NCI-H1417 (cell line): ENCODE results near the gene KCNH5.

ENCODE experiments used
- DNase-seq, 3 experiments: peaks; one replicate each; lab custom pipeline; 2025; lab: John Stamatoyannopoulos, UW

KCNH5 gene, protein sequence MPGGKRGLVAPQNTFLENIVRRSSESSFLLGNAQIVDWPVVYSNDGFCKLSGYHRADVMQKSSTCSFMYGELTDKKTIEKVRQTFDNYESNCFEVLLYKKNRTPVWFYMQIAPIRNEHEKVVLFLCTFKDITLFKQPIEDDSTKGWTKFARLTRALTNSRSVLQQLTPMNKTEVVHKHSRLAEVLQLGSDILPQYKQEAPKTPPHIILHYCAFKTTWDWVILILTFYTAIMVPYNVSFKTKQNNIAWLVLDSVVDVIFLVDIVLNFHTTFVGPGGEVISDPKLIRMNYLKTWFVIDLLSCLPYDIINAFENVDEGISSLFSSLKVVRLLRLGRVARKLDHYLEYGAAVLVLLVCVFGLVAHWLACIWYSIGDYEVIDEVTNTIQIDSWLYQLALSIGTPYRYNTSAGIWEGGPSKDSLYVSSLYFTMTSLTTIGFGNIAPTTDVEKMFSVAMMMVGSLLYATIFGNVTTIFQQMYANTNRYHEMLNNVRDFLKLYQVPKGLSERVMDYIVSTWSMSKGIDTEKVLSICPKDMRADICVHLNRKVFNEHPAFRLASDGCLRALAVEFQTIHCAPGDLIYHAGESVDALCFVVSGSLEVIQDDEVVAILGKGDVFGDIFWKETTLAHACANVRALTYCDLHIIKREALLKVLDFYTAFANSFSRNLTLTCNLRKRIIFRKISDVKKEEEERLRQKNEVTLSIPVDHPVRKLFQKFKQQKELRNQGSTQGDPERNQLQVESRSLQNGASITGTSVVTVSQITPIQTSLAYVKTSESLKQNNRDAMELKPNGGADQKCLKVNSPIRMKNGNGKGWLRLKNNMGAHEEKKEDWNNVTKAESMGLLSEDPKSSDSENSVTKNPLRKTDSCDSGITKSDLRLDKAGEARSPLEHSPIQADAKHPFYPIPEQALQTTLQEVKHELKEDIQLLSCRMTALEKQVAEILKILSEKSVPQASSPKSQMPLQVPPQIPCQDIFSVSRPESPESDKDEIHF

DNA sequence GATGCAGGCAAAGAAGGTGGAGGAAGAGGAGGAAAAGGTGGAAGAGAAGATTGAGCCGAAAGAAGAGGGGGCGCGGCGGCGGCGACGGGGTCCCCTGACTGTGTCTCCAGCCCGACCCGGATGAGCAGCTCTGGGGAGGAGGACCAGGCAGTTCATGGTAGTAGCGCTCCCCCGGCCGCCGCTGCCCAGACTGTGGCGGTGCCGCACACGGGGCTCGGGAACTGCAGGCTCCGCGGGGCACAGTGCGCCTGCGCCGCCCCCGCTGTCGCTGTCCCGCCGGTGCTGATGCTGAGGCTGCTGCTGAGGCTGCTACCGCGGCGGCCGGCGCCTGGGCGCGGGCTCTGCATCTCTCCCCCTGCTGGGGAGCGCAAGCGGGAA, at the start of gene KCNH5:
Gene KCNH5 (minus strand): TSS at position 225 of the 378 bp plus-strand sequence. CDS start 272 bp downstream, outside the sequence.
- DNase-seq, result peak; percentile 76 to 94 (median 93)

- no peak for DNase-seq
These were observed 46.2 kb upstream of the KCNH5 start for GRCh38 chr14:63091394-63091996.

- peak in 1 of 3 experiments; percentile 33 for DNase-seq
These were observed 43.6 kb upstream of the KCNH5 start for GRCh38 chr14:63088865-63089264.

- DNase-seq, result no peak
These were observed 33.3 kb upstream of the KCNH5 start for GRCh38 chr14:63078569-63078968.

DNA sequence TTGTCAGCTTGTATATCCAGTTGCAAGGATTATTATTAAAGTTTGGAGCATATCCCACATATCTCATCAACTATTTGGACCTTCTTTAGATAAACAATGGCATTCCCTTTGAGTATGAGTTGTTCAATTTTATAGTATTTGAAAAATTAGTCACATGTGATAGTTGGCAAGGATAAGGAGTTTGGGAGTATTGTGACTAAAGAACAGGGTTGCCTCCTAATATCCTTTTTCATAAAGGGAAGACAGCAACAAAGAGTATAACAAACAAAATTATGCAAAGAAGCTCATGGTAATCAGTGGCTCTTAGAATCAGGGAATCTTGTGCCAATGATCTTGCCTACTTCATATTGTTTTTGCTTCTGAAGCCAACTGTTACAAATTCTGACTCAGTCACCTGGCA, 31.2 kb upstream of the KCNH5 start:
- DNase-seq, result no peak

GRCh38 chr14:63055631-63056030, 10.4 kb upstream of the KCNH5 start:
- DNase-seq, result no peak

DNA sequence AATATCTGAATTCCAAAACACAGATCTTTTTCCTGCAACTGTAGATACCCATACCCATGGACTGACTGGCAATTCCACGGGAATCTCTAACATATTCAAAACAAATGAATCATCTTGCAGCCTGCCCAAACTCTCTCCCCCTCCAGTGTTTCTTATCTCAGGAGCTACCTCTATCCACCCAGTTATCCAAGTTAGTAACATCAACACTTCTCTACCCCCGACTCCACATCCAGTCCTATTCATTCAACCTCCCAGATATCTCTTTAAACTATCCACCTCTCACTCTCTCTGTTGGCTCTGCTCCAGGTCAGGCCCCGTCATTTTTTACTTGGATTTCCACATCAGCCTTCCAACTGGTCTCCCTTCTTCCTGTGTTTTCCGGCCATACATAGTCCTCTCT, 6.7 kb upstream of the KCNH5 start:
- DNase-seq, result no peak

GRCh38 chr14:63051301-63051700, 6.0 kb upstream of the KCNH5 start:
- DNase-seq, result no peak

DNA sequence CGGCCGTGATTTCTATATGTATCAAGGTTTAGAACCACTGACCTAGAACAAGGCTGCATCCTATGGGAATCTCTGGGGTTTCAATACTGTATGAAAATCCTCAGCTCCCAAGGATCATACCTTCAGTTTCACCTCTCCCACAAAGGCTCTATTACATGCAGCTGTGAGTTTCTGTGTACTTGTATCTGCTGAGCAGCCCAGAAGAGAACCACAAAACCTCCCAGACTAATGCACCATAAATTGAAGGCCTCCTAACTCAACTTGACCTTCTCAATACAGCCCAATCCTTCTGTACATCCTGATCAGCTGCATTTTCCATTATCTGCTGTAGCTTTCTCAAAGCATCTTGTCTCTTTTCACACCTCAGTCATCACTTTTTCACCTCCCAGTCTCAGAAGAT, 5.4 kb upstream of the KCNH5 start:
- no peak for DNase-seq

GRCh38 chr14:63046339-63047268, 1.3 kb upstream of the KCNH5 start:
- peak in 2 of 3 experiments; percentile 75 to 89 for DNase-seq

DNA sequence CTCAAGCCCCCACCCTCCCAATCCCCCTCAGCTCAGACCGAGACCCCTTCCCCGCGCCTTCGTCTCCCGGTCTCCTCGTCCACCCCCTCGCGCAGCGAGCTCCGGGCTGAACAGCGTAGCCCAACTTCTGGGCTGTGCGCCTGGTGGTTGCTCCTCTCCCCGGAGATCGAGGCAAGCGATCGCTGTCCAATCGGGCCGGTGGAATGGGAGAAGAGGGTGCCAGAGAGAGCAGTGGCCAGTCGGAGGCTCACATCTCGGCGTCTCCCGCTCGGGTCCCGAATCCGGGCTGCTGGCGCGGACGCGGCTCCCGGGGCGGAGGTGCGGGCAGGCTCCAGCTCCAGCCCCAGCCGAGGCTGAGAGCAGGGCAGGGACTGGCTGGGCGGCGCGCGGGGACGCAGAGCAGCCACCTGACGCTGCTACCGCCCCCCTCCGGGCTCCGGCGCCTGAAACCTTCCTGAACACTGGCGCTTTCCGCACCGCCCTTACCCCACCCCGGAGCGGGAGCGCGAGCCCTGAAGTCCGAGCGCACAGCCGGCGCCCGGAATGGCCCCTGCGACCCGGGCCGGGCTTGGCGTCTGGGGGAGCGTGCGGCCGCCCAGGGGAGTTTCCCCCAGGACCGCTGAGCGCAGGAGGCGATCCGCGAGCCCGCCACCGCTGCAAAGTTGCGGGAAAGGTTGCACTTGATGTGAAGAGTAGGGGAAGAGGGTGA, 508 bp upstream of the KCNH5 start:
- DNase-seq, result peak; percentile 82 to 94 (median 93)

DNA sequence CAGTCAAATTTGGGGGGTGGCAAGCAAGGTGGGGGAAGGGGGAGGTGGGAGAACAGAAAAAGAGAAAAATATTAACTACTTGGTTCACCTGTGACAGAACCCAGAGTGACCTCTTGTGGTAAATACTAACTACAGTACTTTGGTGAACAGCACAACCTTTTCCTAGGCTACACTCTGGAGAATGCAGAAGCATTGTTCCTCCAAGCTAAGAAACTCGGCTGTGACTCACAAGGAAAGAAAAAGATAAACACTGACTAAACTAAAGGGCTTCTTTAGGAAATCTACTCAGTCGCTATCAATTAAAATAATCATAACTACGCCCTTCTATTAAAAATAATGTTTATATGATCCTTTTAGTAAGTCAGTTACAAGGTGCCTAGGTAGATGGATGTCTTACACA, 5.4 kb downstream of the KCNH5 start:
- peak; percentile 22 to 86 (median 46) for DNase-seq

GRCh38 chr14:63032641-63033040, 12.6 kb downstream of the KCNH5 start:
- DNase-seq, result no peak

- no peak for DNase-seq
These were observed 13.2 kb downstream of the KCNH5 start for GRCh38 chr14:63032076-63032475.

- DNase-seq, result no peak
These were observed 15.1 kb downstream of the KCNH5 start for GRCh38 chr14:63030113-63030512.

DNA sequence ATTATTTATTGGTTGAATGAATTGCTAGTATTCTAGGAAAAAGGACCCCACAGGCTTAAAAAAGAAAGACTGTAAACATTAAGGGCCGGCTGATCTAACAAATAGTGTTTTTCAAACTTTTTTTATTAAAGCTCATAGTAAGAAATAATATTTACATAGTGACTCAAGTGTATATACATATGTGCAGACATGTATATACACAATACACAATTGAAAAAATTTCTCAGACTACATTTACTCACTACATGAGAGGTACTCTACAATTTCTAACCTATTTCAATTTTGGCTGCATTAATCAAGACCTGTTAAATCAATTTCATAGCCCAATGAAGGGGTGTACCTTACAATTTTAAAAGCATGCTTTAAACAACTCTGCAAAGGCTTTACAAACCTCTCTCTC, 17.5 kb downstream of the KCNH5 start:
- peak in 1 of 3 experiments; percentile 52 for DNase-seq

- DNase-seq, result no peak
These were observed 18.8 kb downstream of the KCNH5 start for GRCh38 chr14:63026491-63026890.

GRCh38 chr14:63014621-63015020, 30.6 kb downstream of the KCNH5 start:
- DNase-seq, result no peak

- DNase-seq, result no peak
These were observed 33.1 kb downstream of the KCNH5 start for GRCh38 chr14:63012171-63012570.

GRCh38 chr14:63011623-63012022, 33.6 kb downstream of the KCNH5 start:
- DNase-seq, result peak in 1 of 3 experiments; percentile 21
